CD14-positive monocyte (primary cell): ENCODE measurements around the gene PNLIP. TPM values are rescaled to one million over a fixed set of nuclear protein-coding genes. Genes with fewer than 3 reads are reported as not detected.

Source experiments
- DNase-seq, 3 donors: peaks; one replicate each; pipeline ENCODE4 v3.0.0-alpha.2; 2011 to 2022
- H2AFZ ChIP-seq: 2 replicates; pipeline ENCODE4 v1.6.0; 2012; ENCODE audit warnings: mild to moderate bottlenecking, low read depth, low read length, inconsistent platforms; ENCODE audit not compliant: insufficient read depth, poor library complexity, severe bottlenecking
- H3K27ac ChIP-seq, 2 donors: 1 replicate in 1 of 2; 2 replicates in 1 of 2; pipeline ENCODE4 v1.5.1; 2012 to 2013; ENCODE audit warnings: low read length in 2 of 2, control low read depth in 1 of 2, inconsistent platforms in 1 of 2, low read depth in 1 of 2, mild to moderate bottlenecking in 1 of 2
- H3K27me3 ChIP-seq, 2 donors: one replicate each; pipeline versions ENCODE4 v1.6.0 to v1.6.1; 2011 to 2013; ENCODE audit warnings: low read length in 2 of 2; ENCODE audit not compliant: control insufficient read depth in 2 of 2, insufficient read depth in 2 of 2
- H3K36me3 ChIP-seq, 2 donors: replicated peaks in 1 of 2; 1 replicate in 1 of 2; 2 replicates in 1 of 2; pipeline versions ENCODE4 v1.5.1 to v1.6.1; 2012 to 2013; ENCODE audit warnings: low read length in 2 of 2, control low read depth in 1 of 2, inconsistent platforms in 1 of 2, mild to moderate bottlenecking in 1 of 2; ENCODE audit not compliant: insufficient read depth in 2 of 2, control insufficient read depth in 1 of 2
- H3K4me1 ChIP-seq, 2 donors: 1 replicate in 1 of 2; 2 replicates in 1 of 2; pipeline versions ENCODE4 v1.5.1 to v1.6.1; 2012 to 2013; ENCODE audit warnings: low read length in 2 of 2, control low read depth in 1 of 2, inconsistent platforms in 1 of 2, mild to moderate bottlenecking in 1 of 2, moderate library complexity in 1 of 2; ENCODE audit not compliant: insufficient read depth in 2 of 2, control insufficient read depth in 1 of 2
- H3K4me2 ChIP-seq: replicated peaks from 2 replicates; pipeline ENCODE3; 2012; ENCODE audit warnings: low read length, moderate library complexity, mild to moderate bottlenecking; ENCODE audit not compliant: poor library complexity, severe bottlenecking; ENCODE audit errors: extremely low read depth
- H3K4me3 ChIP-seq, 3 experiments: fragments of 200-600 bp in 1 of 3; sonication (generic) in 1 of 3; replicated peaks in 1 of 3; 1 replicate in 2 of 3; 2 replicates in 1 of 3; pipeline ENCODE4 v1.5.1; 2011 to 2013; ENCODE audit warnings: low read length in 3 of 3, mild to moderate bottlenecking in 3 of 3, control low read depth in 2 of 3, low read depth in 2 of 3, inconsistent platforms in 1 of 3, moderate library complexity in 1 of 3
- H3K79me2 ChIP-seq: 2 replicates; pipeline ENCODE4 v1.6.0; 2012; ENCODE audit warnings: mild to moderate bottlenecking, control low read depth, inconsistent platforms, low read length, moderate library complexity; ENCODE audit not compliant: insufficient read depth
- H3K9ac ChIP-seq: 2 replicates; pipeline ENCODE4 v1.6.0; 2017; ENCODE audit warnings: low read length, mild to moderate bottlenecking; ENCODE audit not compliant: insufficient read depth, poor library complexity, severe bottlenecking
- H3K9me3 ChIP-seq, 2 donors: replicated peaks in 1 of 2; 1 replicate in 1 of 2; 2 replicates in 1 of 2; pipeline versions ENCODE4 v1.5.1 to v1.6.1; 2012 to 2013; ENCODE audit warnings: low read length in 2 of 2, control low read depth in 1 of 2; ENCODE audit not compliant: control insufficient read depth in 1 of 2, insufficient read depth in 1 of 2
- H4K20me1 ChIP-seq: 2 replicates; pipeline ENCODE4 v1.6.0; 2012; ENCODE audit warnings: mild to moderate bottlenecking, low read length, control low read depth, moderate library complexity; ENCODE audit not compliant: insufficient read depth
- H3K27ac Mint-ChIP-seq, 7 donors: one replicate each; pipeline ENCODE4 v1.8.0; 2020; ENCODE audit warnings: mild to moderate bottlenecking in 7 of 7, mixed read lengths in 7 of 7, moderate library complexity in 6 of 7, inconsistent platforms in 2 of 7
- H3K27me3 Mint-ChIP-seq, 3 donors: one replicate each; pipeline ENCODE4 v1.8.0; 2021 to 2022; ENCODE audit warnings: low read depth in 3 of 3, mild to moderate bottlenecking in 3 of 3, mixed read lengths in 3 of 3, moderate library complexity in 3 of 3, inconsistent platforms in 1 of 3
- H3K36me3 Mint-ChIP-seq, 2 donors: one replicate each; pipeline ENCODE4 v1.8.0; 2020; ENCODE audit warnings: mixed read lengths in 2 of 2, inconsistent platforms in 1 of 2, mild to moderate bottlenecking in 1 of 2
- H3K4me1 Mint-ChIP-seq: one replicate; pipeline ENCODE4 v1.8.0; 2020; ENCODE audit warnings: mild to moderate bottlenecking, mixed read lengths
- H3K4me3 Mint-ChIP-seq, 2 donors: one replicate each; pipeline ENCODE4 v1.8.0; 2020; ENCODE audit warnings: mild to moderate bottlenecking in 2 of 2, mixed read lengths in 2 of 2, moderate library complexity in 1 of 2
- H3K9me3 Mint-ChIP-seq, 7 donors: one replicate each; pipeline ENCODE4 v1.8.0; 2020 to 2022; ENCODE audit warnings: mixed read lengths in 7 of 7, mild to moderate bottlenecking in 6 of 7, moderate library complexity in 6 of 7, inconsistent platforms in 2 of 7
- WGBS: methylation state at CpG from one replicate; pipeline ENCODE4 v1.1.5; 2013; ENCODE audit warnings: missing lambda C conversion rate; ENCODE audit not compliant: insufficient coverage; 5-methylcytosine and 5-hydroxymethylcytosine counted together
- intact Hi-C, 2 donors: fragments of 100-400 bp; cut with micrococcal nuclease; formaldehyde crosslinking; loops; one replicate each; pipeline versions ENCODE4 v1.15.0 to v1.15.1; 2023
- polyA plus RNA-seq, 3 donors: library from polyadenylated mRNA; depleted of rRNA in 1 of 3; unstranded in 2 of 3; stranded (reverse) in 1 of 3; fragments of 300-500 nt in 2 of 3; fragments of >200 nt in 1 of 3; fragmentation: Illumina TruSeq in 2 of 3; gene quantifications; 1 replicate in 2 of 3; 2 replicates in 1 of 3; pipeline ENCODE4 v1.2.3, GENCODE V29; 2012 to 2021
- TF ChIP-seq, protein P1 (sequence below): fragments of 200-600 bp; IDR thresholded peaks from one replicate; pipeline ENCODE4 v1.8.0; 2022; ENCODE audit warnings: antibody characterized with exemption, mild to moderate bottlenecking

Gene PNLIP
- polyA plus RNA-seq, 3 donors: not detected

DNA sequence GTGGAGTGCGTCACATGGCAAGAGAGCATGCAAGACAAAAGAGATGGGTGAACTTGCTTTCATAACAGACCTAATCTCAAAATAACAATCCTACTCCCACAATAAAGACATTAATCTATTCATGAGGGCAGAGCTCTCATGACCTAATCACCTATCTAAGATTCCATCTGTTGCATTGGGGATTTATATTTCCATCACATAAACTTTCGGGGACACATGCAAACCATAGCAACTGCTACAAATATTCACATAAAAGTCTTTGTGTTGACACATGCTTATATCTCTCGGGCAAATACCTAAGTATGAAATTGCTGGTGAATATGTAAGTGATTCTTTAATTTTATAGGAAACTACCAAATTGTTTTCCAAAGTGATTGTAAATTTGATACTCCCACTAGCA lies 29.1 kb downstream of the PNLIP start:
- no peak overlapping the region for H3K4me3 ChIP-seq
- Mint-ChIP-seq H3K4me1 (no peaks in the 10 kb centered on the region), H3K27me3 (peaks cover 0 to 1% (median 0%) of the 10 kb centered on the region in 3 donors), H3K27ac (no peak overlapping the region), H3K9me3 (peaks cover 0 to 6% (median 2%) of the 10 kb centered on the region in 7 donors), H3K36me3 (no peaks in the 10 kb centered on the region), H3K4me3 (no peak overlapping the region)
- no peak overlapping the region for H2AFZ ChIP-seq
- no peaks in the 10 kb centered on the region for H3K4me1 ChIP-seq
- no peaks in the 10 kb centered on the region for H4K20me1 ChIP-seq
- no peak overlapping the region for H3K4me2 ChIP-seq
- no peaks in the 10 kb centered on the region for H3K27me3 ChIP-seq
- intact Hi-C loops: no loop called here
- no peak overlapping the region for H3K9ac ChIP-seq
- no peak for DNase-seq
- H3K36me3 ChIP-seq: no peaks in the 10 kb centered on the region
- TF ChIP-seq, protein P1, sequence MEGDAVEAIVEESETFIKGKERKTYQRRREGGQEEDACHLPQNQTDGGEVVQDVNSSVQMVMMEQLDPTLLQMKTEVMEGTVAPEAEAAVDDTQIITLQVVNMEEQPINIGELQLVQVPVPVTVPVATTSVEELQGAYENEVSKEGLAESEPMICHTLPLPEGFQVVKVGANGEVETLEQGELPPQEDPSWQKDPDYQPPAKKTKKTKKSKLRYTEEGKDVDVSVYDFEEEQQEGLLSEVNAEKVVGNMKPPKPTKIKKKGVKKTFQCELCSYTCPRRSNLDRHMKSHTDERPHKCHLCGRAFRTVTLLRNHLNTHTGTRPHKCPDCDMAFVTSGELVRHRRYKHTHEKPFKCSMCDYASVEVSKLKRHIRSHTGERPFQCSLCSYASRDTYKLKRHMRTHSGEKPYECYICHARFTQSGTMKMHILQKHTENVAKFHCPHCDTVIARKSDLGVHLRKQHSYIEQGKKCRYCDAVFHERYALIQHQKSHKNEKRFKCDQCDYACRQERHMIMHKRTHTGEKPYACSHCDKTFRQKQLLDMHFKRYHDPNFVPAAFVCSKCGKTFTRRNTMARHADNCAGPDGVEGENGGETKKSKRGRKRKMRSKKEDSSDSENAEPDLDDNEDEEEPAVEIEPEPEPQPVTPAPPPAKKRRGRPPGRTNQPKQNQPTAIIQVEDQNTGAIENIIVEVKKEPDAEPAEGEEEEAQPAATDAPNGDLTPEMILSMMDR: no peak
- no peaks in the 10 kb centered on the region for H3K79me2 ChIP-seq
- H3K9me3 ChIP-seq: no peaks in the 10 kb centered on the region
- WGBS: no CpG with 5 or more reads among the region's 3 CpGs
- no peak overlapping the region for H3K27ac ChIP-seq

- Histone ChIP-seq H3K27ac (no peak overlapping the region), H3K9me3 (no peaks in the 10 kb centered on the region), H4K20me1 (no peaks in the 10 kb centered on the region), H3K36me3 (no peaks in the 10 kb centered on the region), H3K9ac (no peak overlapping the region), H3K27me3 (no peaks in the 10 kb centered on the region), H3K79me2 (no peaks in the 10 kb centered on the region), H2AFZ (no peak overlapping the region), H3K4me3 (no peak overlapping the region), H3K4me1 (no peaks in the 10 kb centered on the region), H3K4me2 (no peak overlapping the region)
- H3K27me3 Mint-ChIP-seq: peaks cover 0 to 5% (median 0%) of the 10 kb centered on the region in 3 donors
- H3K4me1 Mint-ChIP-seq: no peaks in the 10 kb centered on the region
- no peak overlapping the region for H3K27ac Mint-ChIP-seq
- WGBS: 100% methylated on average over 4 of the region's 8 CpGs
- no peak for DNase-seq
- no peak overlapping the region for H3K4me3 Mint-ChIP-seq
- TF ChIP-seq, protein P1: no peak
- peaks cover 0 to 3% (median 2%) of the 10 kb centered on the region in 7 donors for H3K9me3 Mint-ChIP-seq
- intact Hi-C loops: no loop called here
- no peaks in the 10 kb centered on the region for H3K36me3 Mint-ChIP-seq
These were observed 42.3 kb downstream of the PNLIP start for GRCh38 chr10:116587878-116588591.
